Ascending aorta (tissue), 2 donors: ENCODE results near the gene NSG1. TPM values are rescaled to one million over a fixed set of nuclear protein-coding genes. Genes with fewer than 3 reads are reported as not detected.

Experiments
- DNase-seq, 2 donors: peaks; one replicate each; pipeline ENCODE4 v3.0.0-alpha.2; 2019; ENCODE audit warnings: low spot score in 2 of 2
- H3K27ac ChIP-seq, 2 donors: fragments of 200-600 bp; sonication (generic); one replicate each; pipeline ENCODE4 v1.5.1; 2016 to 2017; ENCODE audit warnings: mild to moderate bottlenecking in 1 of 2
- H3K27me3 ChIP-seq: fragments of 200-600 bp; sonication (generic); one replicate; pipeline ENCODE4 v1.5.1; 2017
- H3K36me3 ChIP-seq, 2 donors: fragments of 200-600 bp; sonication (generic); one replicate each; pipeline ENCODE4 v1.5.1; 2016
- H3K4me1 ChIP-seq, 2 donors: fragments of 200-600 bp; sonication (generic); one replicate each; pipeline ENCODE4 v1.5.1; 2016 to 2017; ENCODE audit warnings: mild to moderate bottlenecking in 1 of 2
- H3K4me3 ChIP-seq, 2 donors: fragments of 200-600 bp; sonication (generic); one replicate each; pipeline ENCODE4 v1.5.1; 2016 to 2017; ENCODE audit warnings: mild to moderate bottlenecking in 1 of 2
- H3K9me3 ChIP-seq, 2 donors: fragments of 200-600 bp; sonication (generic); one replicate each; pipeline ENCODE4 v1.5.1; 2016
- intact Hi-C: fragments of 100-400 bp; cut with DNase I; formaldehyde crosslinking; loops from one replicate; pipeline ENCODE4 v1.15.1; 2023
- total RNA-seq: library from RNA; depleted of rRNA; stranded (reverse); fragments of >200 nt; gene quantifications from one replicate; pipeline ENCODE4 v1.1.0, GENCODE V29; 2016
- TF ChIP-seq, protein P1 (sequence below), 3 experiments: fragments of 200-600 bp in 2 of 3; fragments of 450-650 bp in 1 of 3; sonication (generic) in 2 of 3; IDR thresholded peaks; one replicate each; pipeline ENCODE4 v1.5.1; 2016 to 2019; ENCODE audit warnings: antibody characterized with exemption in 3 of 3, mild to moderate bottlenecking in 1 of 3, moderate library complexity in 1 of 3

Gene NSG1
- total RNA-seq, 1 donor from 2014 or later = not detected

DNA sequence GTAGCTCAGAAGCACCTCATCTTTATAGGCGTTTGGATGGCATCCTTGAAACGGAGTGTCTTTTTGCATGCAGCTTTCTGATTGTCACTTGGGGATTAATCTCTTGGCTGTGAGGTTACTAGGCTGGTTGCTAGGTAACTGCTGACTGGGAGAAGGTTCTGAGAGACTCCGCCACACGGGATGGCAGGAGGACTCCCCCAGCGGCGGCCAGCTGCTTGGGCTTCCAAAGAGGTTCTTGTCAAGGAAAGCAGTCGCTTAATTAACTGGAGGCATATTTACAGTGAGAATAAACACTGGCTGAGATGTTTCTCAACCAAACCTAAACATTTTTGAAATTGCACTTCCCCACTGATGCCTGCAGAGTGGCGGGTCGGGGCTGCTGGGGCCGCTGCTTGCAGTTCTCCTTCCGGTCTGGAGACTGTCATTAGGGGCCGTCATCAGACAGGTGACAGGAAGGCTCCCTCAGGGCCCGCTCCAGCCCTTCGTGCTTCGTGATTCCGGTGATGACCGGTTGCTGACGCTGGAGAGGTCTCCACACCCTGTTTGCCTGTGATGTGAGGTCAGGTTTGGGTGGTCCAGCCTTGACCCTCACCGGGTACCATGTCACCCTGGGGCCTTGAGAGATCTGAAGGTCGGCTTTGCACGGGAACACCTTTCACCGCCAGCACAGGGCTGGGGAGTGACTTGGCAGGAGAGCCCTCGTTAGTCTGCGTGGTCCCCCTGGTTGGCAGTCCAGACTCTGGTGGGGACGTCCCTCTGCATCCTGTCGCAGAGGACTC, 9.1 kb downstream of the NSG1 start:
- H3K27me3 ChIP-seq = no peaks in the 10 kb centered on the region
- H3K4me3 ChIP-seq = no peak overlapping the region
- no peak for DNase-seq
- no peaks in the 10 kb centered on the region for H3K4me1 ChIP-seq
- intact Hi-C loops = no loop called here
- TF ChIP-seq, protein P1, sequence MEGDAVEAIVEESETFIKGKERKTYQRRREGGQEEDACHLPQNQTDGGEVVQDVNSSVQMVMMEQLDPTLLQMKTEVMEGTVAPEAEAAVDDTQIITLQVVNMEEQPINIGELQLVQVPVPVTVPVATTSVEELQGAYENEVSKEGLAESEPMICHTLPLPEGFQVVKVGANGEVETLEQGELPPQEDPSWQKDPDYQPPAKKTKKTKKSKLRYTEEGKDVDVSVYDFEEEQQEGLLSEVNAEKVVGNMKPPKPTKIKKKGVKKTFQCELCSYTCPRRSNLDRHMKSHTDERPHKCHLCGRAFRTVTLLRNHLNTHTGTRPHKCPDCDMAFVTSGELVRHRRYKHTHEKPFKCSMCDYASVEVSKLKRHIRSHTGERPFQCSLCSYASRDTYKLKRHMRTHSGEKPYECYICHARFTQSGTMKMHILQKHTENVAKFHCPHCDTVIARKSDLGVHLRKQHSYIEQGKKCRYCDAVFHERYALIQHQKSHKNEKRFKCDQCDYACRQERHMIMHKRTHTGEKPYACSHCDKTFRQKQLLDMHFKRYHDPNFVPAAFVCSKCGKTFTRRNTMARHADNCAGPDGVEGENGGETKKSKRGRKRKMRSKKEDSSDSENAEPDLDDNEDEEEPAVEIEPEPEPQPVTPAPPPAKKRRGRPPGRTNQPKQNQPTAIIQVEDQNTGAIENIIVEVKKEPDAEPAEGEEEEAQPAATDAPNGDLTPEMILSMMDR (IDR thresholded peaks at IDR 0.05) = no peak
- no peaks in the 10 kb centered on the region for H3K9me3 ChIP-seq
- H3K36me3 ChIP-seq = no peaks in the 10 kb centered on the region
- no peak overlapping the region for H3K27ac ChIP-seq

DNA sequence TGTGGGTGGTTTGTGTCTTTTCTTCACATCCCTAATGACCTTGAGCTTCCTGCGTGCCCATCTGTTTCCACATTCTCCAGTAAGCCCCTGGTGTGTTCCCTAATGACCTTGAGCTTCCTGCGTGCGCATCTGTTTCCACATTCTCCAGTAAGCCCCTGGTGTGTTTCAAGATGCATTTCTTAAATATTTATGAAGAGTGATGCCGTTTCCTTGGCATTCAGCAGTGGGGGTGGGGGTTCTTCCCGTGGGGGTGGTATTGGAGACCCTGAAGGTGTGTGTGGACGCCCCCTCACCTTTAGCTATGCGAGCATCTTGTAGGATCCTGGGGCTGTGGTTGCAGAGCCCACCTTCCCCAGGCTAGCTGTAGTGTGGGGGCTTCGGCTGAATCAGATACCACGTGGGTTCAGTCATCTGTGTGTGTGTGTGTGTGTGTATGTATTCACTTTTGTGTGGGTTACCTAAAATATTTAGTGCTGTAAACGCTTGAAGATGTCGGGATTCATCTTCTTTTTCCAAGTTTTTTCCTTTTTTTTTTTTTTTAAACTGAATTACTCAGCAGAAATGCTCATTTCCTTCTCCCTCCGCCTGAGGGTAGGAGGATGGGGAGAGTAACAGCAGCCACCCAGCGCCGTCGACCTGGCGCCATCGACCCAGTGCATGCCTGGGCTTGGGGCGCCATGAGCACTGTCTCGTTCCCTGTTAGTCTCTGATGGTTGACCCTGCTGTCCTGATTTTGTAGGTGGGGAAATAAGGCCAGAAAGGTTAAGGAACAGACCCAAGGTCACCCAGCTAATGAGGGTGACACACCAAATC, 9.9 kb downstream of the NSG1 start:
- Histone ChIP-seq H3K4me1 (no peaks in the 10 kb centered on the region), H3K27me3 (no peaks in the 10 kb centered on the region)
- no peak for DNase-seq

DNA sequence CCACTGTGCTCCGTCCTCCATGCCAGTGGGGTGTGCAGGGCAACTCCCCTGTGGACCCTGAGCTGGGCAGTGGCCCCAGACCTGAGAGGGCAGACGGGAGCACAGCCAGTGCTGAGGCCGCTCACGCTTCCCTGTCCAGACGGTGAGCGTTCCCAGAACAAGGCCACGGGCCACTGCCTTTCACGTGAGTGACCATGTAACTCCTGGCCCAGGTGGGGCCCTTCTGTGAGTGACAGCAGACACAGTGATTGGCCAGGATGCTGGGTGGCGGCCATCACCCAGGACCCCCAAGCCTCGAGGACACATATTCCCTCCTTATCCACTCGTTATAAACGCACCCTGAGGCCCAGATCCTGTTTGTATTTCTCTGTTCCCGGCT, 10.5 kb downstream of the NSG1 start:
- Histone ChIP-seq H3K4me3 (no peak overlapping the region), H3K4me1 (no peaks in the 10 kb centered on the region), H3K27ac (no peak overlapping the region), H3K9me3 (no peaks in the 10 kb centered on the region), H3K36me3 (no peaks in the 10 kb centered on the region), H3K27me3 (no peaks in the 10 kb centered on the region)
- TF ChIP-seq, protein P1 (IDR thresholded peaks at IDR 0.05) = no peak
- intact Hi-C loops = no loop called here
- no peak for DNase-seq

More for the DNA sequence above, 9.9 kb downstream of the NSG1 start:
- intact Hi-C loops = no loop called here
- no peak overlapping the region for H3K4me3 ChIP-seq
- TF ChIP-seq, protein P1 (IDR thresholded peaks at IDR 0.05) = no peak
- no peaks in the 10 kb centered on the region for H3K36me3 ChIP-seq
- no peaks in the 10 kb centered on the region for H3K9me3 ChIP-seq
- no peak overlapping the region for H3K27ac ChIP-seq

DNA sequence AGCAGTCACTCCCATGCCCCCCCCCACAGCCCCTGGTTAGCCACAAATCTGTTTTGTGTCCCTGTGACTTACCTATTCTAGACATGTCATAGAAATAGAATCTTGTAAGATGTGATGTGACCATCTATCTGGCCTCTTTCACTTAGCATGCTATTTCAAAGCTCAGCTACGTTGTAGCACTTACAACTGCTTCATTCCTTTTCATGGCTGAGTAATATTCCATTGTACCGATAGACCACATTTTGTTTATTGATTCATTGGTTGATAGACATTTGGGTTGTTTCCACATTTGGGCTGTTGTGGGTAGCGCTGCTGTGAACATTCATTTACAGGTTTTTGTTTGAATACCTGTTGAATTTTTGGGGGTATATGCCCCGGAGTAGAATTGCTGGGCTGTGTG, 11.5 kb downstream of the NSG1 start:
- no peaks in the 10 kb centered on the region for H3K4me1 ChIP-seq
- no peak overlapping the region for H3K27ac ChIP-seq
- intact Hi-C loops = no loop called here
- no peak overlapping the region for H3K4me3 ChIP-seq
- H3K36me3 ChIP-seq = no peaks in the 10 kb centered on the region
- DNase-seq = no peak
- TF ChIP-seq, protein P1 (IDR thresholded peaks at IDR 0.05) = no peak
- no peaks in the 10 kb centered on the region for H3K9me3 ChIP-seq
- H3K27me3 ChIP-seq = no peaks in the 10 kb centered on the region

DNA sequence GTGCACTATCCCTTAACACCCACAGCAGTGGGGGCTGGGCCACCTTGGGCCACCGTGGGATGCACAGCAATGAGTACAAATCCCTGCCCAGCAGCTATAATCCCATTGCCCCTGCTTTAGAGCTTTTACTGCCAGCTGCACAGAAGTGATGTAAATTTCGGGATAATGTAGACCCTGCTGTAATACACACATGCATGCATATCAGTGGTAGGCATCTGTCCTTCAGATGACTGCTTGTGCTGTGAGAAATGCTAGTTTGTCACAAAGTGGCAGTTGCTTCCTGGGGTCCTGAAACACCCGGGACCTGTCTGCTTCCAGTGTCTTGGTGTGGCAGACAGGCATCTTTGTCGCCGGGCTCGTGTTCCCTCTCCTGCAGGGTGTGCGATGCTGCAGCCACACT, 14.1 kb downstream of the NSG1 start:
- intact Hi-C loops = no loop called here
- H3K4me1 ChIP-seq = no peaks in the 10 kb centered on the region
- no peaks in the 10 kb centered on the region for H3K27me3 ChIP-seq
- H3K4me3 ChIP-seq = no peak overlapping the region
- DNase-seq = no peak
- no peak overlapping the region for H3K27ac ChIP-seq
- H3K9me3 ChIP-seq = no peaks in the 10 kb centered on the region
- H3K36me3 ChIP-seq = no peaks in the 10 kb centered on the region
- TF ChIP-seq, protein P1 (IDR thresholded peaks at IDR 0.05) = no peak
